HG02840 (cell line): Measurements from ENCODE around the gene SCGB3A2.

ENCODE experiments used
- ATAC-seq: cut with Tn5 transposase; IDR thresholded peaks from one replicate; pipeline ENCODE4 v1.9.1; 2021; ENCODE audit warnings: mild to moderate bottlenecking, moderate library complexity, moderate number of reproducible peaks; ENCODE audit not compliant: unreplicated experiment, low FRiP score

Gene SCGB3A2

GRCh38 chr5:147878066-147878759 lies at the start of gene SCGB3A2:
TSS of gene SCGB3A2 (plus strand) at chr5:147878711. CDS start at chr5:147878804, 93 bp downstream.
- ATAC-seq: no peak

GRCh38 chr5:147830035-147830434 lies 48.5 kb upstream of the SCGB3A2 start:
- ATAC-seq: no peak

- no peak for ATAC-seq
Measured at GRCh38 chr5:147831465-147831864, 47.0 kb upstream of the SCGB3A2 start, which contains the start of gene SPINK1. TSS of gene SPINK1 (minus strand) at chr5:147831671. CDS start at chr5:147831577, 94 bp downstream.

GRCh38 chr5:147832541-147832940 lies 46.0 kb upstream of the SCGB3A2 start:
- no peak for ATAC-seq

- no peak for ATAC-seq
Measured at GRCh38 chr5:147835386-147835798, 43.1 kb upstream of the SCGB3A2 start.

- ATAC-seq: no peak
Measured at GRCh38 chr5:147836439-147836838, 42.1 kb upstream of the SCGB3A2 start.

GRCh38 chr5:147842869-147843268 lies 35.6 kb upstream of the SCGB3A2 start:
- no peak for ATAC-seq

GRCh38 chr5:147844846-147845245 lies 33.7 kb upstream of the SCGB3A2 start:
- no peak for ATAC-seq

GRCh38 chr5:147845618-147846017 lies 32.9 kb upstream of the SCGB3A2 start:
- ATAC-seq: no peak

- ATAC-seq: no peak
Measured at GRCh38 chr5:147849226-147849625, 29.3 kb upstream of the SCGB3A2 start.

- ATAC-seq: no peak
Measured at GRCh38 chr5:147851578-147851977, 26.9 kb upstream of the SCGB3A2 start.

- ATAC-seq: no peak
Measured at GRCh38 chr5:147852365-147852764, 26.1 kb upstream of the SCGB3A2 start.

GRCh38 chr5:147853372-147853987 lies 25.0 kb upstream of the SCGB3A2 start:
- ATAC-seq: no peak

GRCh38 chr5:147854331-147854730 lies 24.2 kb upstream of the SCGB3A2 start:
- ATAC-seq: no peak

GRCh38 chr5:147854894-147855773 lies 23.4 kb upstream of the SCGB3A2 start:
- ATAC-seq: no peak

GRCh38 chr5:147855774-147856069 lies 22.8 kb upstream of the SCGB3A2 start:
- no peak for ATAC-seq

GRCh38 chr5:147856801-147857200 lies 21.7 kb upstream of the SCGB3A2 start:
- ATAC-seq: no peak

GRCh38 chr5:147857302-147858129 lies 21.0 kb upstream of the SCGB3A2 start:
- no peak for ATAC-seq

- ATAC-seq: no peak
Measured at GRCh38 chr5:147858565-147858964, 19.9 kb upstream of the SCGB3A2 start.

- no peak for ATAC-seq
Measured at GRCh38 chr5:147859962-147860640, 18.4 kb upstream of the SCGB3A2 start.
